ENCODE data around the gene CHMP1A. TPM values are rescaled to one million over a fixed set of nuclear protein-coding genes. Genes with fewer than 3 reads are reported as not detected.

CHMP1A gene
- total and polyA plus RNA-seq, 2 of the 8 experiments (the other 6 are each of a cell fraction or from before 2014, with no cell fraction given), result 64.4 to 75.8 TPM

DNA sequence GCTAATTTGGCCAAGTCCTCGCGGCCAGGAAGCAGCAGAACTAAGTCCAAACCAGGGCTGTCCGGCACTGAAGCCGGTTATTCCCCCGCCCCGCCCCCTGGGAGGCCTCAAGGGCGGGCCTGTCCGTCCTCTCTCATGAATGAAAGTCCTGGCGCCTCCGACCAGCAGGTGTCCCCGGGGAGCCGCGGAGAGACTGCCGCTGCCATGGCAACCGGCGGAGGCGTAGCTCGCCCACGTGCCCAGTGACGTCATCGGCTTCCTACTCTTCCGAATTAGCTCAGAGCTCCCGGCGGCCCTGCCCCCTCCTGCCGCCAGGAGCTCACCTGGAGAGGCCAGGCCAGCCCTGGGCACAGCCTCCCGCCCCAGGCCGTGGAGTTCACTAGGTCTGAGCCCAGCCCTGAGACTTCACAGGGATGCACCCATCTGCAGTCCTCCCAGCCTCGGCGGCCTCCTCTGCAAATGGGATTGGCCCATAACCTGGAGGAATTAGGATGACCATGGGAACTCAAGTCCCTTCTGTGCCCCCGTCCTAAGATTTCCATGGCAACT lies 42.7 kb upstream of the CHMP1A start (continued):
- TF ChIP-seq RFX5 (IDR thresholded peaks at IDR 0.05; ENCODE audit: borderline replicate concordance, low read depth, low read length), result no peak
- TF ChIP-seq POLR2A (IDR thresholded peaks at IDR 0.05; ENCODE audit: control extremely low read depth in 1 of 2, low read depth in 2 of 2, low read length in 2 of 2), result peak in 1 of 2 experiments; percentile 53; a peak in 1 of 3 replicates
- TF ChIP-seq YY1 (IDR thresholded peaks at IDR 0.05; ENCODE audit: low read depth, low read length), result peak; percentile 22; the same call in 1 of the 2 replicates
- TF ChIP-seq CTBP2 (IDR thresholded peaks at IDR 0.05; ENCODE audit: borderline replicate concordance, insufficient read depth, insufficient read length, low read length), result no peak
- 0 out of 2 replicates have a peak, but pooled peaks have one; percentile 17 for TF ChIP-seq E2F6 (IDR thresholded peaks at IDR 0.05)
- TF ChIP-seq CEBPB (IDR thresholded peaks at IDR 0.05; ENCODE audit: low read depth, low read length), result peak; percentile 12; the same call in 1 of the 2 replicates
- peak; percentile 98 for TF ChIP-seq EGR1 (IDR thresholded peaks at IDR 0.05; ENCODE audit: borderline replicate concordance, low read depth, low read length)
- peak; percentile 47; the same call in 1 of the 2 replicates for TF ChIP-seq TBP (IDR thresholded peaks at IDR 0.05; ENCODE audit: low read depth, low read length)
- peak; percentile 87 to 97; a peak in 3 of 4 replicates for TF ChIP-seq SIN3A (conservative IDR thresholded peaks at IDR 0.05 in 1 of 2, IDR thresholded peaks at IDR 0.05 in 1 of 2; ENCODE audit: low read depth in 1 of 2, low read length in 2 of 2)
- no peak for TF ChIP-seq PHF8 (conservative IDR thresholded peaks at IDR 0.05; ENCODE audit: low read depth, low read length)
- TF ChIP-seq GABPA (IDR thresholded peaks at IDR 0.05; ENCODE audit: borderline replicate concordance, insufficient read depth, low read length), result 0 out of 2 replicates have a peak, but pooled peaks have one; percentile 25
- TF ChIP-seq BCL11A (IDR thresholded peaks at IDR 0.05; ENCODE audit: low read depth in 2 of 2, low read length in 2 of 2), result no peak
- 0 out of 2 replicates have a peak, but pooled peaks have one; percentile 40 for TF ChIP-seq SP4 (IDR thresholded peaks at IDR 0.05; ENCODE audit: low read length)
- 0 out of 2 replicates have a peak, but pooled peaks have one; percentile 29 for TF ChIP-seq TCF12 (IDR thresholded peaks at IDR 0.05; ENCODE audit: low read depth, low read length)
- TF ChIP-seq HDAC6 (IDR thresholded peaks at IDR 0.05; ENCODE audit: low read depth, low read length), result no peak
- TF ChIP-seq EP300 (IDR thresholded peaks at IDR 0.05; ENCODE audit: borderline replicate concordance in 1 of 2, low read depth in 2 of 2, low read length in 2 of 2), result peak in 1 of 2 experiments; percentile 73; a peak in 1 of 3 replicates
- TF ChIP-seq POLR2AphosphoS5 (IDR thresholded peaks at IDR 0.05; ENCODE audit: low read depth, low read length), result peak; percentile 73
- no peak for TF ChIP-seq SP2 (IDR thresholded peaks at IDR 0.05; ENCODE audit: low read length)
- peak; percentile 4 for TF ChIP-seq KDM4A (IDR thresholded peaks at IDR 0.05; ENCODE audit: low read depth, low read length, severe bottlenecking)
- peak; percentile 96 for TF ChIP-seq CREB1 (IDR thresholded peaks at IDR 0.05)
- peak; percentile 77; the same call in 1 of the 2 replicates for TF ChIP-seq SP1 (IDR thresholded peaks at IDR 0.05; ENCODE audit: low read depth, low read length)
- TF ChIP-seq ASH2L (IDR thresholded peaks at IDR 0.05; ENCODE audit: low read length), result peak; percentile 46
- TF ChIP-seq, protein P1, sequence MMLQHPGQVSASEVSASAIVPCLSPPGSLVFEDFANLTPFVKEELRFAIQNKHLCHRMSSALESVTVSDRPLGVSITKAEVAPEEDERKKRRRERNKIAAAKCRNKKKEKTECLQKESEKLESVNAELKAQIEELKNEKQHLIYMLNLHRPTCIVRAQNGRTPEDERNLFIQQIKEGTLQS (IDR thresholded peaks at IDR 0.05; ENCODE audit: insufficient read depth, low read depth, low read length), result peak; percentile 93
- peak; percentile 67 for TF ChIP-seq TAF1 (IDR thresholded peaks at IDR 0.05; ENCODE audit: low read depth, low read length)
- no peak for TF ChIP-seq POU5F1 (IDR thresholded peaks at IDR 0.05; ENCODE audit: low read depth, low read length)

Measured in H1 (cell line).